Spleen (tissue), 11 donors: ENCODE data around the gene VSIG10L. TPM values are rescaled to one million over a fixed set of nuclear protein-coding genes. Genes with fewer than 3 reads are reported as not detected.

ENCODE experiments used
- DNase-seq: peaks from one replicate; pipeline ENCODE4 v3.0.0-alpha.2; 2020
- H3K27ac ChIP-seq, 8 donors: fragments of 200-600 bp; sonication (generic) in 7 of 8; 1 replicate in 4 of 8; 2 replicates in 4 of 8; pipeline versions ENCODE4 v1.5.0 to v1.8.0; 2016 to 2021; ENCODE audit warnings: inconsistent platforms in 4 of 8, mild to moderate bottlenecking in 4 of 8, moderate library complexity in 1 of 8
- H3K27me3 ChIP-seq, 7 donors: fragments of 200-600 bp; sonication (generic) in 6 of 7; replicated peaks in 1 of 7; 1 replicate in 4 of 7; 2 replicates in 3 of 7; pipeline versions ENCODE4 v1.5.0 to v1.8.0; 2016 to 2021; ENCODE audit warnings: inconsistent platforms in 3 of 7, mild to moderate bottlenecking in 1 of 7
- H3K36me3 ChIP-seq, 6 donors: fragments of 200-600 bp; sonication (generic) in 5 of 6; 1 replicate in 4 of 6; 2 replicates in 2 of 6; pipeline versions ENCODE4 v1.5.0 to v1.8.0; 2016 to 2021; ENCODE audit warnings: inconsistent platforms in 2 of 6
- H3K4me1 ChIP-seq, 6 donors: fragments of 200-600 bp; sonication (generic) in 5 of 6; 1 replicate in 3 of 6; 2 replicates in 3 of 6; pipeline versions ENCODE4 v1.5.0 to v1.8.0; 2016 to 2021; ENCODE audit warnings: inconsistent platforms in 3 of 6
- H3K4me3 ChIP-seq, 8 donors: fragments of 200-600 bp; sonication (generic) in 7 of 8; 1 replicate in 4 of 8; 2 replicates in 4 of 8; pipeline versions ENCODE4 v1.5.0 to v1.8.0; 2016 to 2021; ENCODE audit warnings: inconsistent platforms in 4 of 8, mild to moderate bottlenecking in 4 of 8, moderate library complexity in 2 of 8
- H3K9me3 ChIP-seq, 8 donors: fragments of 200-600 bp; sonication (generic) in 7 of 8; 1 replicate in 4 of 8; 2 replicates in 4 of 8; pipeline versions ENCODE4 v1.5.0 to v1.8.0; 2016 to 2021; ENCODE audit warnings: inconsistent platforms in 4 of 8
- CTCF ChIP-seq, 11 experiments: fragments of 200-600 bp in 7 of 11; fragments of 450-650 bp in 4 of 11; sonication (generic) in 4 of 11; IDR thresholded peaks in 8 of 11; conservative IDR thresholded peaks in 3 of 11; 1 replicate in 7 of 11; 2 replicates in 4 of 11; pipeline versions ENCODE4 v1.4.0 to v1.8.0; 2016 to 2021; ENCODE audit warnings: antibody characterized with exemption in 11 of 11, inconsistent platforms in 4 of 11, mild to moderate bottlenecking in 1 of 11
- POLR2A ChIP-seq, 3 donors: fragments of 450-650 bp; IDR thresholded peaks; one replicate each; pipeline ENCODE4 v1.5.1; 2017; ENCODE audit warnings: antibody characterized with exemption in 3 of 3, mild to moderate bottlenecking in 1 of 3
- POLR2AphosphoS5 ChIP-seq, 3 donors: sonication (generic); formaldehyde crosslinking; IDR thresholded peaks; one replicate each; pipeline ENCODE4 v1.5.1; 2017; ENCODE audit warnings: antibody characterized with exemption in 3 of 3
- WGBS, 5 donors: extraction: QIAGEN DNeasy Blood & Tissue Kit in 3 of 5; methylation state at CpG; one replicate each; pipeline versions ENCODE4 v1.1.5 to v1.1.7; 2013 to 2018; 5-methylcytosine and 5-hydroxymethylcytosine counted together
- intact Hi-C: fragments of 100-400 bp; cut with DNase I; formaldehyde crosslinking; loops from one replicate; pipeline ENCODE4 v1.15.0; 2023; ENCODE audit warnings: low total_unique reads
- polyA plus RNA-seq, 3 donors: library from polyadenylated mRNA; stranded (reverse); fragments of 200-250 nt; gene quantifications; one replicate each; pipeline ENCODE4 v1.2.1, GENCODE V29; 2013
- total RNA-seq, 7 donors: library from RNA; depleted of rRNA in 3 of 7; stranded (reverse); fragments of >200 nt in 3 of 7; fragmentation: NEBNext Ultra II Directional in 4 of 7; extraction: Animal tissue kit (Norgen Biotek cat#: 25700) in 4 of 7; gene quantifications; one replicate each; pipeline versions ENCODE4 v1.1.0 to v1.2.1, GENCODE V29; 2016 to 2021
- donor health status: healthy with polysubstance abuse.
- donor health status: DM: no; HTN: no; CAD: no; lungs with moderate emphysema.
- donor health status: DM: no; HTN: no; CAD: no.
- donor health status: Bipolar disorder and iron deficiency.
- donor health status: healthy.
- donor health status: DM: no; HTN: no; CAD: no.
- donor health status: DM: yes; HTN: yes; CAD: no.

VSIG10L gene
- total and polyA plus RNA-seq, 10 donors = 1.1 to 2.6 (median 1.7) TPM

GRCh38 chr19:51294977-51295375 is 47.0 kb downstream of the VSIG10L start:
- TF ChIP-seq CTCF (IDR thresholded peaks at IDR 0.05 in 8 of 11, conservative IDR thresholded peaks at IDR 0.05 in 3 of 11) (no peak), POLR2A (IDR thresholded peaks at IDR 0.05) (no peak), POLR2AphosphoS5 (IDR thresholded peaks at IDR 0.05) (no peak)
- H3K9me3 ChIP-seq = no peaks in the 10 kb centered on the region
- H3K4me3 ChIP-seq = no peak overlapping the region
- H3K4me1 ChIP-seq = no peaks in the 10 kb centered on the region
- no peak for DNase-seq
- intact Hi-C loops = no loop called here
- WGBS, 5 donors = 61 to 79% (median 66%) methylated on average over 12 of the region's 12 CpGs
- H3K27me3 ChIP-seq = peaks cover 0 to 51% (median 10%) of the 10 kb centered on the region in 7 donors
- no peaks in the 10 kb centered on the region for H3K36me3 ChIP-seq
- no peak overlapping the region for H3K27ac ChIP-seq

DNA sequence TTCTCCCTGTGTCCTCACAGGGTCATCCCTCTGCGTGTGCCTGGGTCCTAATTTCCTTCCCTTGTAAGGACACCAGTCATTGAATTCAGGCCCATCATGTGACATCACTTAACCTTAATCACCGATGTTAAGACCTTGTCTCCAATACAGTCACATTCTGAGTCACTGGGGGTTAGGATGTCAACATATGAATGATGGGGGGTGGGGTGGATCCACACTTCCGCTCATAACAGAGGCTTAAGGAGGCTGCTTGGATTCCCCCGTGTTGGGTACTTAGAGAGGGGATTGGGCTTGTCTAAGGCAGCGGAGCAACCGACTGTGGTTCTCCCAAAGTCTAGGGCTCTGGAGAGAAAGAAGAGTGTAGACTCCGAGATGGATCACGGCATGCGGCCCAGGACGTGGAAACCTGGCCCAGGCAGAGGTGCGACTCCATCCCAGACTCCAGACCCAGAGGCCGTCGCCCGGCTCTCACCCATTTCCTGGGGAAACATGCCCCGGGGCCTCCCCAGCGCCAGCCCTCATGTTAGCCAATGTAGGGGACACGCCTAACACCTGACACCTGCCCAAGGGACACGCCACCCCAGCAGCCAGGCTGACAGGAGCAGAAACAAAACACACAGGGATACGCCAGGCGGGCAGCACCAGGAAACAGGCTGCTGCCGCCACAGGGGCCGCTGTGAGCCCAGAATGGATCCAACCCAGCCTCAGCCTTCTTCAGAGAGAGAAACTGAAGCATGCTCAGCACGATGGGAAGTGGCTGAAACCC is 47.5 kb downstream of the VSIG10L start:
- Histone ChIP-seq H3K36me3 (no peaks in the 10 kb centered on the region), H3K27ac (no peak overlapping the region), H3K4me1 (no peaks in the 10 kb centered on the region), H3K9me3 (no peaks in the 10 kb centered on the region), H3K4me3 (no peak overlapping the region), H3K27me3 (peaks cover 0 to 45% (median 10%) of the 10 kb centered on the region in 7 donors)
- DNase-seq = no peak
- intact Hi-C loops = no loop called here
- WGBS, 5 donors = 62 to 88% (median 78%) methylated on average over 21 to 23 of the region's 23 CpGs
- TF ChIP-seq CTCF (IDR thresholded peaks at IDR 0.05 in 8 of 11, conservative IDR thresholded peaks at IDR 0.05 in 3 of 11) = no peak
- TF ChIP-seq POLR2A (IDR thresholded peaks at IDR 0.05) = no peak
- no peak for TF ChIP-seq POLR2AphosphoS5 (IDR thresholded peaks at IDR 0.05)

GRCh38 chr19:51293571-51294210 is 48.2 kb downstream of the VSIG10L start:
- Histone ChIP-seq H3K4me3 (no peak overlapping the region), H3K27me3 (peaks cover 0 to 45% (median 10%) of the 10 kb centered on the region in 7 donors), H3K27ac (no peak overlapping the region), H3K36me3 (no peaks in the 10 kb centered on the region), H3K9me3 (no peaks in the 10 kb centered on the region), H3K4me1 (no peaks in the 10 kb centered on the region)
- no peak for TF ChIP-seq POLR2A (IDR thresholded peaks at IDR 0.05)
- no peak for TF ChIP-seq CTCF (IDR thresholded peaks at IDR 0.05 in 8 of 11, conservative IDR thresholded peaks at IDR 0.05 in 3 of 11)
- TF ChIP-seq POLR2AphosphoS5 (IDR thresholded peaks at IDR 0.05) = no peak
- intact Hi-C loops = no loop called here
- no peak for DNase-seq
- WGBS, 5 donors = 69 to 77% (median 75%) methylated on average over 12 to 14 of the region's 14 CpGs

DNA sequence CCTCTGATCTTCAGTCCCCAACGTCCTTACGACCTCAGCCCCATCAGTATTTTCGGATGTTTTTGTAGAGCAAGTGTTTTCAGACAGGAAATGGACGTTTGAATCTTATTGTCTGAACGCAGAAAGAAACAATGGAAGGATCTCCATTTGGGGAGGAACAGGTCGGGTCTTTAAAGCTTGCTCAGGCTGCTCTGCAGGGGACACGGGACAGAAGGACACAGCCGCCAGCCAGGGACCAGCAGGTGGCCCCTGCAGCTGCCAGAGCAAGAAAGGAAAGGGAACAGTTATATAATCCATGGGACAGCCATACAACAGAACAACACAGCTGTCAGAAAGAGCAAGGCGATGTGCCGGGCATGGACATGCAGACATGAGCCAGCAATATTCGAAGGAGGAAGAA is 49.0 kb downstream of the VSIG10L start:
- intact Hi-C loops = no loop called here
- DNase-seq = no peak
- no peaks in the 10 kb centered on the region for H3K9me3 ChIP-seq
- WGBS, 5 donors = 41 to 58% (median 46%) methylated on average over 11 of the region's 11 CpGs
- TF ChIP-seq CTCF (IDR thresholded peaks at IDR 0.05 in 8 of 11, conservative IDR thresholded peaks at IDR 0.05 in 3 of 11) = no peak
- no peak for TF ChIP-seq POLR2AphosphoS5 (IDR thresholded peaks at IDR 0.05)
- no peak for TF ChIP-seq POLR2A (IDR thresholded peaks at IDR 0.05)
- no peak overlapping the region for H3K4me3 ChIP-seq
- H3K27ac ChIP-seq = no peak overlapping the region
- no peaks in the 10 kb centered on the region for H3K4me1 ChIP-seq
- H3K27me3 ChIP-seq = peaks cover 0 to 52% (median 10%) of the 10 kb centered on the region in 7 donors
- H3K36me3 ChIP-seq = no peaks in the 10 kb centered on the region
